ENCODE measurements around the gene ZNF646.
"Not testable (repeated sequence)": the region's sequence is repeated elsewhere in the genome, so short reads cannot be mapped to it uniquely, and the experiment has no call there.

The ZNF646 gene

DNA sequence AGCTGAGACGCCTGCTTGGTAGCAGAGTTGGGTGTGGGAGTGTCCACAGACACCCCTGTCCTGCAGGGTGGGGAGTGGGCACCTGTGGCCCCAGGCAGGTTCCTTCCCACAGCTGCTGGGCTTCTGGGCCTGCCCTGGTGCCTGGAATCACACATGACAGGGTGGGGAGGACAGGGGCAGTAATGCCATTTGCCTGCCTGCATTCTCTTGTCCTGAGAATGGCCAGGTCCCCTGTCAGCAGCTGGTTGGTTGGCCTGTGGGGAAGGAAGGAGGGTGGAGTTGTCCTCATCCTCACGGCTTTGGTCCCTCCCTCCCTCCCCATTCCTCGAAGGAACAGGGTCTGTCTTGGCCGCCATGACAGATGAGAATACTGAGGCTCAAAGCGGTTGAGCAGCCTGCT, 9.3 kb downstream of the ZNF646 start:
- no peak for DNase-seq

GRCh38 chr16:31083981-31084380, 9.8 kb downstream of the ZNF646 start:
- DNase-seq, result no peak

DNA sequence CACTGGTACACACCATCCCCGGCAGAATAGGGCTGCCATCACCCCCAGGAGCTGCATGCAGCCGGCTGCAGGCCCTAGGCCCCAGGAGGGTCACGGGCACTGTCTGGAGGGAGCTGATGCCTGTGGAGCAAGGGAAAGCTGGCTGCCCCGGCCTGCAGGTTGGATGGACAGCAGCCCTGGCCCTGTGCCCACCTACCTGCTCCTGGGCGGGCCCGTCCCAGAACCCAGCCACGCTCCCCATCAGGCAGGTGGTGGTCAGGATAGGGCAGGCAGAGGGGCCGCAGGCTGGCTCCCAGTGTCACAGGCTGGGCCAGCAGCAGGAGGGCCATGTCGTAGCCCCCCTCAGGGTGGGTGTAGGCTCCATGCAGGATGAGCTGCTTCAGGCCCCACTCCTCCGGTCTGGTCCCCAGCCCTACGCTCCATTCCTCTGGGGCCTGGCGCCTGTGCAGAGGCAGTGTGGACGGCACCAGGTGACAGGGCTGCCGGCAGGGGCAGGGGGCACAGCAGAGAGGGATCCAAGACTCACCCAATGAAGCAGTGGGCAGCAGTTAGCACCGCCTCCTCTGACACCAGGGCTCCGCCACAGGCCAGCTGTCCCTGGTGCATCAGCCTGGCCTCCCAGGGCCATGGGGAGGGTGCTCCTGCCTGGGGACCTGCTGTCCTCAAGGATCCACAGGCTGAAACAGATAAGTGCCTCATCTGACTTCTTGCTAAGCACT, 10.5 kb downstream of the ZNF646 start:
- DNase-seq, result no peak

DNA sequence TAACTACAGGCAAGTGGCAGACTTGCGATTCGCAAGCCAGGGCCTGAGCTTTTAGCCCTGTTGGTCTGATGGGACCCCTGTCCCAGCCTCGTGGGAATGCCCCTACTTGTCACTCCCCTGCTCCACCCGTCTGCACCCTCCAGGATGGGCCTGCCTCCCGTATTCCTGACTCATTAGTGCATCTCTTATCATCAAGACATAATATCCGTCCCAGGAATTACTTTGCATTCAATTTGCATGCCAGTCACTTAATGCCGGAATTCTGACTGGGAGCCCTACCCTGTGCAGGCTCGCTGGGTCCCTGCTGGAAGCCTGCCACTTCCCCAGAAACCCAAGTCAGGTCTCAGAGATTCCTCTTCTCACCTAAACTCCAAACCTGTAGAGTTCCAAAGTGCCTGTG, 11.2 kb downstream of the ZNF646 start:
- no peak for DNase-seq

DNA sequence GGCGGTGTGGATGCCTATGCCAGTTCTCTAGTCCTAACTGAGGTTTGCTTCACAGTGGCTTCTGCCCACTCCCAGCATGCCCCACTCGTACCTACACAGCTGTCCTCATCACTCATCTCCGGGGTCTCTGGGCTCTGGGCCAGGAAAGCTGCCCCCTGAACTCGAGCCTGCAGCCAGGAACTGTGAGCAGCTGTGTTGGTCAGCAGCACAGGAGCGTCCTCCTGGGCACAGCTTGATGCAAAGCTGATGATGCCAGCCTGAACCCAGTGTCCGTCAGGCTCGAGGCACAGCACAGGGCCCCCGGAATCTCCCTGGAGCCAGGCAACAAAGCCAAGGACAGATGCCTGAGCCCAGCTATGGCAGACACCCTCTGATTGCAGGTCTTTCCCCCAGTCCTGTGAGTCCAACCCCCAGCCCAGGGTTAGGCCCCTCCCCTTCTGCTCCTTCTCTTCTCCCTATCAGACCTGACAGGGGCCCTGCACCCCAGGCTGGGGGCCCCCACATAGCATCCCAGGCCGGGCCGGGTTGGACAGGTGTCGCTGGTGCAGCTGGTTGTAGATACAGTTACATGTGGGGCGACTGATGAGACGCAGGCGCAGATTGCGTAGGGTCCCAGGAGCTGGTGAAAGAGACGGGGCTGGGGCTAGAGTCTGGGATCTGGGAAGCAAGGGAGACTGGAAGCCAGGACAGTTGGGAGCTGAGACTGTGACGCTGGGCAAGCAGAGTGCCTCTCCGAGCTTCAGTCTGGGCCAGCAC, 11.8 kb downstream of the ZNF646 start:
- DNase-seq, result no peak

GRCh38 chr16:31086629-31086906, 12.3 kb downstream of the ZNF646 start:
- DNase-seq, result no peak

- no peak for DNase-seq
Observed at GRCh38 chr16:31087481-31087880, 13.3 kb downstream of the ZNF646 start.

- DNase-seq, result no peak
Observed at GRCh38 chr16:31087971-31088370, 13.7 kb downstream of the ZNF646 start.

GRCh38 chr16:31088459-31089183, 14.4 kb downstream of the ZNF646 start, which contains the start of gene PRSS53:
Gene PRSS53 (minus strand): TSS chr16:31088943. CDS start chr16:31088809, 134 bp downstream.
- DNase-seq, result no peak

GRCh38 chr16:31089199-31089598, 15.0 kb downstream of the ZNF646 start:
- DNase-seq, result no peak

DNA sequence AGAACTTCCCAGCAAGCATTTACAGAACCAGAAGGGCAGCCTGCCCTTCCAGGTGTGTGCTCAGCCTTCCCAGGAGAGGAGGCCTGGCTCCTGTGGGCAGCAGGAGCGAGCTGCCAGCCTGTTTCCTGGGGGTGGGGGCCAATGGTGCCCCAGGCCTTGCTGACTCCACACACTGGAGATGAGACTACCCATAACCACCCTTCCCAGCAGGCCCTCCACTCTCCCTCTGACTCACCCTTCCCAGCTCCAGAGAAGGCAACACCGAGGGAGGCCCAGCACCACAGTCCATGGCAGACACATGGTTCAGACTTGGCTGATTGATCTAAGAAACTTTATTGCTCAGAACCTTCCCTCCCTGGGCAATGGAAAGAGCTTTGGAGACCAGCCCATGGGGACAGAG, 16.3 kb downstream of the ZNF646 start:
- DNase-seq, result no peak

DNA sequence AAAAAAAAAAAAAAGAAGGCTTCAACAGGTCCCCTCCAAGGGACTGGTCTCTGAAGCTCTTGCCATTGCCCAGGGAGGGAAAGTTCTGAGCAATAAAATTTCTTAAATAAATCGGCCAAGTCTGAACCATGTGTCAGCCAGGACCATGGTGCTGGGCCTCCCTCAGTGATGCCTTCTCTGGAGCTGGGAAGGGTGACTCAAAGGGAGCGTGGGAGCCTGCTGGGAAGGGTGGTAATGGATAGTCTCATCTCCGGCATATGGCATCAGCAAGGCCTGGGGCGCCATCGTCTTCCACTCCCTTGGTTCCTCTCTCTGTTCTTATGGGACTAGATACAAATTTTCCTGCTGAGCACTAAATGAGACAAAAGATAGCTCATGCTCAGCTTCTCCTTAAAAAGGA, 18.1 kb downstream of the ZNF646 start:
- DNase-seq, result peak in 1 of 51 donors; percentile 31

DNA sequence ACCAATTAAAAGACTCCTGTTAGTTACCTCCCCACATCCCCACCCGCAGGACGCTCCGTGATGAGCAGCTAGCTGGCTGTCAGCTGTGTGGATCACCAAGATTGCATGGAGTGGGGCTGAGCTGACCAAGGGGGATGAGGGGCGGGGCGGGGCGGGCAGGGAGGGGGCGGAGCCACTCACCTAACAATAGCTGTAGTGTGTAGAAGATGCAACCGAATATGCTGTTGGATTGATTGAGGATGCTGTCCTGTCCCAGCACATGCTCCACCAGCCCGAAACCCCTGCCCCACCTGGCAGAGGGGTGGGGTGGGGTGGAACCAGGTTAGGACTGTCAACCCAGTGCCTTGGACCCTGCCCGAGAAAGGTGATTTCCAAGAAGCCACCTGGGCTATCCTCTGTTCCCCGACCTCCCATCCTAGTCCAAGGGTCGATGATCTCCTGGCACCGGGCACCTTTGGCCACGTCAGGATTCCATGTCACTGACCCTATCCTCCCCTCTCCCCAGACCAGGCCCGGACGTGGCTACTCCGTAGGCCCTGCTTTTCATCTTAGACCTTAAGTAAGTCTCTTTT, 19.0 kb downstream of the ZNF646 start:
- DNase-seq, result peak in 37 of 51 donors; percentile 6 to 74 (median 44)

DNA sequence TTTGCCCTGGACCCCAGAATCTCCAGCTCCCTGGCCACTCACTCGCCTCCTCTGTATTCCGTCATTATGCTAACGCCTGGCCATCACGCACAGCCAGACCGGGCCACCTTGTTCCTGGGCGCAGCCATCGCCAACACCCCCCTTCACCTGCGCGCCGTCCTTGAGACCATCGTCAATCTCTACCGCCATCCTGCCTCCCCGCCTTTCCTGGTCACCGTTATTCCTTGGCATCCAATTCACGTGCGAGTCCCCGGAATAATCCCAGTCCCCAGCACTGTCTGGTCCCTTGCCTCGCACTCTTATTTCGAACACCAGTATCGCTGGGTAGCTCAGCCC, 19.8 kb downstream of the ZNF646 start:
- DNase-seq, result peak in 9 of 51 donors; percentile 23 to 45 (median 30)

- DNase-seq, result peak; percentile 39 to 96 (median 87)
Observed at GRCh38 chr16:31094424-31095120, 20.4 kb downstream of the ZNF646 start, which contains the start of gene VKORC1. Gene VKORC1 (minus strand): TSS chr16:31094797. CDS start chr16:31094729, 68 bp downstream.

GRCh38 chr16:31099860-31100638, 25.8 kb downstream of the ZNF646 start:
- DNase-seq, result no peak

DNA sequence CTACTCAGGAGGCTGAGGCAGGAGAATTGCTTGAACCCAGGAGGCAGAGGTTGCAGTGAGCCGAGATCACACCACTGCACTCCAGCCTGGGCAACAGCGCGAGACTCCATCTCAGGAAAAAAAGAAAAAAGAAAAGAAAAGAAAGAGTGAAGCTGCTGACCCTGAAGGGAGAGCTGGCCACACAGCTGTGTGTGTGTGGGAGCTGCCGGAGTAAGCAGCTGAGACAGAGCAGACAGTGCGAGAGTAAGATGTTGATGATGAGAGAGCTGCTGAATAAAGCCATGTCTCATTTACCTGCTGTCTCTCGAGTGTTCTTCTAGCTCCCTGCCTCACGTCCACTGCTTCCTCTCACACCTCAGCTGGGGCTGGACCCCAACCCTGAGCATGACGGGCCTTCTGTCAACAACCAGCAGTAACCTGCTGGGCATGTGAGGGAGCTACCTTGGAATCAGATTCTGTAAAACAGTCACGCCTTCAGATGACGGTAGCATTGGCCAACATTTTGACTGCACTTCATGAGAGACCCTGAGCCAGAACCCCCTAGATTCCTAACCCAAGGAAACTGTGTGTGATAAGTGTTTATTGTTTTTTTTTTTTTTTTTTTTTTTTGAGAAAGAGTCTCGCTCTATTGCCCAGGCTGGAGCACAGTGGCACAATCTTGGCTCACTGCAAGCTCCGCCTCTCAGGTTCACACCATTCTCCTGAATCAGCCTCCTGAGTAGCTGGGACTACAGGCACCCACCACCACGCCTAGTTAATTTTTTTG, 26.8 kb downstream of the ZNF646 start:
- DNase-seq, result not testable (repeated sequence)

DNA sequence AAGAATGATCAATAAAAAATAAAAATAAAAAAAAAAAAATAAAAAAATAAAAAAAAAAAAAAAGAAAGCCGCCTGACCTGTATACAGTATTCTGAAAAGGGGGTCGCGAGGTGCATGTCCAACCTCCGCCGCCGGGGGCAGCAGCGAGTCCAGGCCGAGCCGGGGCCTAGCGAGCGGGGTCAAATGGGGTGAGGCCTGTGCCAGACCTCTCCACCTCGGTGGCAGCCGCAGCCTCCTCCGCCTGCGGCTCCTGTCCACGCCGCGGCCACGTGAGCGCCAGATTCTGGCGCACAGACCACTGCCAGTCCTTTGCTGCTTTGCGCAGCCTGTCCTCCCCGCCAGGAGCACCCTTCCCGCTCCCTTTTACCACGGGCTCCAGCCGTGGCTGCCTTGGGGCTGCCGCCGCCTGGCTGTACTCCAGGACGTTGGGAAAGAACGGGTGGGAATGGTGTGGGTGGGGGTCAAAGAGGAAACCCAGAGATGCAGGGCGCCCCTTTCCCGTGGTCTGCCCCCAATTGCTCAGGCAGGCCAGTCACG, 31.5 kb downstream of the ZNF646 start:
- DNase-seq, result peak in 47 of 51 donors; percentile 16 to 84 (median 69)
